T-helper 2 cell treated with Interferon-gamma antibody and Interleukin-4, amounts not matched to agents 100 ng/mL and 5 ng/mL, for 36 hours (primary cell): ENCODE data around the gene BUD23. TPM values are rescaled to one million over a fixed set of nuclear protein-coding genes. Genes with fewer than 3 reads are reported as not detected.
"Not testable (repeated sequence)": the region's sequence is repeated elsewhere in the genome, so short reads cannot be mapped to it uniquely, and the experiment has no call there.

ENCODE experiments used
- intact Hi-C: fragments of 100-400 bp; cut with micrococcal nuclease; formaldehyde crosslinking; loops from one replicate; pipeline ENCODE4 v1.15.1; 2023
- total RNA-seq: library from RNA; stranded (reverse); gene quantifications from 2 replicates; pipeline ENCODE4 v1.2.3, GENCODE V29; 2022

BUD23 gene
- 64.3 and 66.8 TPM in 2 replicates for total RNA-seq

DNA sequence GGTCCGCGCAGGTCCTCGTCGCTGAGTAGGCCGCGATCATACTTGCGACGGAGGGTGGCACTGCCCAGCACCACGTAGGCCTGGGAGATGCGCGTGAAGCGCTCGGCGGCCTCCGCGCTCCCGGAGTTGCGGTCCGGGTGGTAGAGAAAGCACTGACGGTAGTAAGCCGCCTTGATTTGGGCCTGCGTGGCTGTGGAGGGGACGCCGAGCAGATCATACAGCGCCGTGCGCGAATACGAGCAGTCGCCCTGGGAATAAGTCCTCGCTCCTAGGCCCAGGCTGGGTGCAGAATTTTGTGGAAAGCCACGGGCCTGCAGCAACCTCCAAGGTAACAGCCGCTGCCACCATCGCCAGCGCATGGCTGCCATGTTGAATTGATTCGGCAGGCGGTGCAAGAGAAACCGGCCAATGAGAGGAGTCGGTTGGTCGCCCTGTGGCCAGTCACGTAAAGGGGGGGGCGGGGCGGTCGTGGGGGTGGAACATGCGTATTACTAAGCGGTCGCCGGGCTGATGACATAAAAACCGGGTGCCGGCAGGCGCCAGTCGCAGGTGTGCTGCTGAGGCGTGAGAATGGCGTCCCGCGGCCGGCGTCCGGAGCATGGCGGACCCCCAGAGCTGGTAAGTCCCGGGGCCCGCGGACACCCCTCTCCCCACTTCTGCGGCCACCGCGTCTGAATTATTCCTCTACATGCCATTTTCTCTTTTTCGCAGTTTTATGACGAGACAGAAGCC, at the start of gene BUD23, which contains the start of gene DNAJC30:
Gene BUD23, plus strand, starts transcription at position 542 of the 732 bp plus-strand sequence. Its CDS starts 29 bp downstream, at position 571.
Gene DNAJC30, minus strand, starts transcription at position 398 of the 732 bp plus-strand sequence. Its CDS starts 30 bp downstream, at position 368.
- intact Hi-C loops = loop anchor here (1.0 to 2.0 kb wide), 5 partner anchors 16 to 160 kb away; partner anchors contain the start of genes ABHD11, BAZ1B, BCL7B and VPS37D

DNA sequence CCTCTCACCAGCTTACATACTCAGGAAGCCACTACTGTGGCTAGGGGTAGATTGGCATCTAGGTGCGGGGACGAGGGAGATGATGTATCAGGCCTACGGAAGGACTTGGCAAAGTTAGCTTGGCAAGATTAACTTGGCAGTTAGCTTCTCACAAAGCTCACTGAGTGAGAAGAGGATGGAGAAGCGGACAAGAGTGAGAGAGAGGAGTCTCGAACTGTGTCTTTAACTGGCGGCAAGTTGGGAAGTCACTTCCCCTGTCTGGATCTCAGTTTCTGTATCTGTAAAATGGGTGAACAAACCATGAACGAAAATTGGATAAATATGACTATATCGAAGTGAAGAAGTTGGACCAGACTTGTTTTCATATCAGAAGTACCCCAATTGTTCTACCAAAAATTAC, 49.6 kb upstream of the BUD23 start:
- intact Hi-C loops = no loop called here

- intact Hi-C loops = no loop called here
Measured at GRCh38 chr7:73635428-73636200, 47.8 kb upstream of the BUD23 start.

GRCh38 chr7:73638911-73639310, 44.5 kb upstream of the BUD23 start:
- intact Hi-C loops = no loop called here

DNA sequence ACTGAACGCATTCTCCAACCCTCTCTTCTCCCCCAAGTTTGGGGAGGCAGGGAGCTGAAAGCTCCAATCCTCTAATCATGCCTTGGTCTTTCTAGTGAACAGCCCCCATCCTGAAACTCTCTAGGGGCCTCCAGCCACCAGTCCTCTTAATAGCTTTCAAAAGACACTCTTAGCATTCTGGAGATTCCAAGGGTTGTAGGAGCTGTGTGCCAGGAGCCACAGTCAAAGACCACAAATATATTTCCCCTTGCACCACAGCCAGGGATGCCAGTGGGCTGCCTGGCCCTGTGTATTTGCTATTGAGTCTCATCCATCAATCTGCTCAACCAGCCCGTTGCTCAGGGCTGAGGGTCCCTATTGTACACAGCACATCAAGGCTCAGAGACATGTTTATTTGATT, 40.6 kb upstream of the BUD23 start:
- intact Hi-C loops = no loop called here

DNA sequence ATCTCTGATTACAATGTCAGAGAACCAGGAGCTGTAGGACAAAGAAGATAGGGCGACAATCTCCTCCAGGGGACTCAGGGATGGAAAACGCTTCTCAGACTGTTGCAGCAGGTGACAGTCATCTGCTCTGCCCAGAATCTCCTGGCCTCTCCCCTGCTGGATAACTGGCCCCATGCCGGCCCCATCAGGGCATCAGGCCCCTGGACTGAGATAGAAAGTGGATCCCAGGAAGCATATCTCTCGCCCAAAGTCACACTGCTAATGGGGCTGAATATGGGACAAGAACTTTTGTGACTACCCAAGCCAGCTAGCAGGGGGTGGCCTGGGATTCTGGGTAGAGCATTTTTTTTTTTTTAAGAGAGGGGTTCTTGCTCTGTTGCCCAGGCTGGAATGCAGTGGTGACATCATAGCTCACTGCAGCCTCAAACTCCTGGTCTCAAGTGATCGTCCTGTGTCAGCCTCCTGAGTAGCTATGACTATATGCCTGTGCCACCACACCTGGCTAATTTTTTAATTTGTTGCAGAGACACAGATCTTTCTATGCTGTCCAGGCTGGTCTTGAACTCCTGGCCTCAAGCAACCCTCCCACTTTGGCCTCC, 38.6 kb upstream of the BUD23 start:
- intact Hi-C loops = no loop called here

DNA sequence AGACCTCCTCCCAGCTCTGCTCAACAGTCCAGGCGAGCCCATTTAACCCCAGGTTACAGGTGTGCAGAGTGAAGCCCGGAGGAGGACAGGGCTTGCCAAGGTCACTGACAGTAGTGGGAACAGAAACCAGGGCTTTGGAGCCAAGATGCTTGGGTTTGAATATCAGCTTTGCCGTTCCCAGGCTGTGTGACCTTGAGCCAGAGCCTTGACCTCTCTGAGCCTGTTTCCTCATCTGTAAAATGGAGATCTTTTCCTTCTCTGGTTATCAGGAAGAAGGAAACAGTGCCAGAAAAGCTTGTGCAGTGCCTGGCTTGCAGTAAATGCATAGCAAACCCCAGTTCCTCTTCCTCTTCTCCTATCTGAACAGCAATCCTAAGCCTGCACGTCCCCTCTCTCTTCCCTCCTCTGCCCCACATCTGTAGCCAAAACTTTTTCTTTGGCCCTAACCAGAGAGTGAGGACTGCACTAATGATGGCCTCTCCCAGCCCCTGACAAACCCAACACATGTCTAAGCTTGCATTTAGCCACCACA, 37.7 kb upstream of the BUD23 start:
- intact Hi-C loops = no loop called here

- intact Hi-C loops = no loop called here
Measured at GRCh38 chr7:73646785-73647724, 36.3 kb upstream of the BUD23 start.

GRCh38 chr7:73647725-73648592, 35.4 kb upstream of the BUD23 start:
- intact Hi-C loops = no loop called here

DNA sequence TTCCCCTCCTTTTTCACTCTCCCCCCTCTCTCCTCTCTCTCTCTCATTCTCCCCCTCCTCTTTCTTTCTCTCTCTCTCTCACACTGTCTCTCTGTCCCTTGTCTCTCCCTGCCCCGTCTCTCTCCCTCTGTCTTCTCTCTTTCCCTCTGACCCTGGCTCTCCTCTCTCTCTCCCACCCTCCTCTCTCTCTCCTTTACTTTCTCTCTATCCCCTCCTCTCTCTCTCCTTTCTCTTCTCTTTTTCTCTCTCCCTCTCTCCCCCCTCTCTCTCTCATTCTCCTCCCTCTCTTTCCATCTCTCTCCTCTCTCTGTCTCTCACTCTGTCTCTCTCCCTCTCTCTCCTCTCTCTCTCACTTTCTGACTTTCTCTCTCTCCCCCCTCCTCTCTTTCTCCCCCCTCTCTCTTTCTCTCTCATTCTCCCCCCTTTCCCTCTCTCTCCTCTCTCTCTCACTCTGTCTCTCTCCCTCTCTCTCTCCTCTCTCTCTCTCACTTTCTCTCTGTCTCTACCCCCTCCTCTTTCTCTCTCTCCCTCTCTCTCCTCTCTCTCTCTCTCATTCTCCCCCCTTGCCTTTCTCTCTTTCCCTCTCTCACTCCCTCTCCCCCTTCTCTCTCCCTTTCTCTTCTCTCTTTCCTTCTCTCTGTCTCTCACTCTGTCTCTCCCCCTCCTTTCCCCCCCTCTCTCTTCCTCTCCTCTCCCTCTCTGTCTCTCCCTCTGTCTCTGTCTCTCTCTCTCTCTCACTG, 34.6 kb upstream of the BUD23 start:
- intact Hi-C loops = no loop called here

- intact Hi-C loops = no loop called here
Measured at GRCh38 chr7:73649576-73649975, 33.8 kb upstream of the BUD23 start.

DNA sequence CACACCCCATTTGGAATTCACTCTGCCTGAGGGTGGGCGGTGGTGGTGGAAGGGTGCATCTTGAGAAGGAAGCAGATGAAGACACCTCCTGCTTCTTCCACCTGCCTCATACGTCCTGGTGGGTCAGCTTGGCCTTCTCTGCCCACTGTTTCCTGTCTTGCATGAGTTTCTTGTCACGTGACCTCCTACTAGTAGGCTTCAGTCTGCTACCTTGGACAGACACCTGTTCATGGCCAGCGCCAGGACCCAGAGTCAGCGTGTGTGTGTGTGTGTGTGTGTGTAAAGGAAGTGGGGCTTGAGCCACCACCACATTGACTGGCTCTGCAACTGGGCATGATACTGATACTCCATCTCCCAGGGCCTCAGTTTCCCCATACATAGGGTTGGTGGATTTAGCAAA, 32.9 kb upstream of the BUD23 start:
- intact Hi-C loops = no loop called here

DNA sequence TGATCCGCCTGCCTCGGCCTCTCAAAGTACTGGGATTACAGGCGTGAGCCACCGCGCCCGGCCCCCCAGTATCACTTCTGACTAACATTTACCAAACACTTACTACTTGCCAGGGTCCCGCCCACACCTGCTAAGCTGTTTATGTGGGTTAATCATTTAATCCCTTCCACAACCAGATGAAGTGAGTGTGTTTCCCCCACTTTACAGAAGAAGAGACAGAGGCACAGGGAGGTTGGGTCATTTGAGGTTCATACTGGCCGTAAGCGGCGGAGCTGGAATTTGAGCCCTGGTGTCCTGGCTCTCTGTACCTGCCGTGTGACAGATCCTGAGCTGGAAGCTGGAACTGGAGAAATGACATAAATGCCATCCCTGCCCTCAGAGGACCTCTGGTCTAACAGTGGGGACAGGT, 30.9 kb upstream of the BUD23 start:
- intact Hi-C loops = no loop called here

- intact Hi-C loops = not testable (repeated sequence)
Measured at GRCh38 chr7:73655309-73655708, 28.1 kb upstream of the BUD23 start.

GRCh38 chr7:73659983-73660382, 23.4 kb upstream of the BUD23 start:
- intact Hi-C loops = no loop called here

DNA sequence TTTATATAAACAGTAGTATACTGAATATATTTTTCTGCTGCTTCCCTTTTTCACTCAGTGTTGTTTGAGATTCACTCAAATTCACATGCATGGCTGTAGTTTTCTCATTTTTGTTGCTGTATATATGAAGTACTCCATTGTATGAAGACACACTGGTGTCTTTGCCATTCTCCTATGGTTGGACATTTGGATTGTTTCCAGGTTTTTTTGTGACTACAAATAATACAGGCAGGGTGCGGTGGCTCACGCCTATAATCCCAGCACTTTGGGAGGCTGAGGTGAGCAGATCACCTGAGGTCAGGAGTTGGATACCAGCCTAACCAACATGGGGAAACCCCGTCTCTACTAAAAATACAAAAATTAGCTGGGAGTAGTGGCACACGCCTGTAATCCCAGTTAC, 22.8 kb upstream of the BUD23 start:
- intact Hi-C loops = not testable (repeated sequence)

DNA sequence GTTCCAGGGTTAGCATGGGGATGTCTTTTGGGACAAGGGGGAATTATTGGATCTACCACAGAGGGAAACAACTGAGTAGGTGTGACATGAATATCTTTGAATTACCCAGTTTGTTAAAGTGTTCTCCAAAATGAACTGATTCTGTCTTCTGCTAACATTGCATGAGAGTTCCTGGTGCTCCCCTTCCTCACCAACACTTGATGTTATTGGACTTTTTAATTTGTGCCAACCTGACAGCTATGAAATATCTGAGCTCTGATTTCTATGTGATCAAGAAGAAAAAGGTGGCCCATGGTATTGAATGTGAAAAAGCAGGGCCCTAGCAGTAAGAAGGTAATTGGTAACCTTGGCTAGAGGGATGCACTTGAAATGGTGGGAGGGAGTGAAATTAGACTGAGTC, 20.4 kb upstream of the BUD23 start:
- intact Hi-C loops = no loop called here

DNA sequence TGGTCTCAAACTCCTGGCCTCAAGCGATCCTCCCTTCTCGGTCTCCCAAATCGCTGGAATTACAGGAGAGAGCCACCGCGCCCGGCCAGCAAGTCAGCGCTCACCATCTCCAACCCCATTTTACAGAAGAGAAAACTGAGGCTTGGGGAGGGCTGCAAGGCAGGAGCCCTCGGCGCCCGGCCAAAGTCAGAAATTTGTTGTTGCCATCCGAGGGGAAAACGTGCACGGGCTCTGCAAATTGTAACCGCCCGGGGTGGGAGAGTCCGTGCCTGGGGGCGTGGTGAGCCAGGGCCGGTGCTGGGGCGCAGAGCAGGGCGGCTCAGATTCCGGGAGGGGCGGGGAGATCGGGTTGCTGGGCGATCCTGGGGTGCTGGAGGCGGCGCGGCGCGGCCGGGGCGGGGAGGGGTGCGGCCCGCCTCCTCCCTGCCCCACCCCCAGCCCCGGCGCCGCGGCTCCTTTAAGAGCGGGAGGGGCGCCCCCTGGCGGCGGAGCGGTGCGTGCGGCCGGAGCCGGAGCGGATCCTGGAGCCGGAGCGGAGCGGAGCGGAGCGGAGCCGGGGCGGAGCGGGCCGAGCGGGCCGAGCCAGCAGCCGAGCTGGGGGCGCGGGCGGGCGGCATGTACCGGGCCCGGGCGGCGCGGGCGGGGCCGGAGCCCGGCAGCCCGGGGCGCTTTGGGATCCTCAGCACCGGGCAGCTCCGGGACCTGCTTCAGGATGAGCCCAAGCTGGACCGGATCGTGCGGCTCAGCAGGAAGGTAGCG, 15.9 kb upstream of the BUD23 start, which contains the start of gene VPS37D:
Gene VPS37D, plus strand, starts transcription at position 488 of the 759 bp plus-strand sequence. Its CDS starts 128 bp downstream, at position 616.
- intact Hi-C loops = loop anchor here (1.0 to 5.0 kb wide), 7 partner anchors 16 to 175 kb away; partner anchors contain the start of genes ABHD11, BAZ1B, BUD23 and DNAJC30
